OCI-LY3 (cell line): ENCODE results near the gene P3H2.
A peak's percentile ranks its signal among the peaks of the same experiment; 100 is the strongest.

Experiments used
- H2AFZ ChIP-seq: fragments of 200-600, 300-600 bp; shearing (Covaris generic); 2 replicates; pipeline ENCODE4 v1.6.0; 2014; ENCODE audit warnings: antibody characterized with exemption, low read depth, low read length
- H3K27ac ChIP-seq: fragments of 200-600, 300-600 bp; sonication (generic); 2 replicates; pipeline ENCODE4 v1.5.1; 2014; ENCODE audit warnings: mild to moderate bottlenecking, low read length, moderate library complexity, mixed read lengths
- H3K27me3 ChIP-seq: fragments of 200-600, 300-600 bp; sonication (generic); 2 replicates; pipeline ENCODE4 v1.6.1; 2014; ENCODE audit warnings: low read depth, low read length, mixed read lengths
- H3K36me3 ChIP-seq: fragments of 200-600, 300-600 bp; sonication (generic); replicated peaks from 2 replicates; pipeline ENCODE3; 2014; ENCODE audit warnings: low read depth, low read length, mixed read lengths
- H3K4me1 ChIP-seq: fragments of 300-600, 200-600 bp; sonication (generic); 2 replicates; pipeline ENCODE4 v1.6.1; 2014; ENCODE audit warnings: low read length, mixed read lengths
- H3K4me2 ChIP-seq: fragments of 200-600, 300-600 bp; sonication (generic); 2 replicates; pipeline ENCODE4 v1.6.1; 2014; ENCODE audit warnings: low read length, mixed read lengths
- H3K4me3 ChIP-seq: fragments of 300-600, 200-600 bp; sonication (generic); 2 replicates; pipeline ENCODE4 v1.5.1; 2014; ENCODE audit warnings: antibody characterized with exemption, mild to moderate bottlenecking, low read length, moderate library complexity
- H3K79me2 ChIP-seq: fragments of 300-600, 200-600 bp; shearing (Covaris generic); 2 replicates; pipeline ENCODE4 v1.6.1; 2014; ENCODE audit warnings: mild to moderate bottlenecking, low read length, mixed read lengths
- H3K9ac ChIP-seq: fragments of 300-600, 200-600 bp; shearing (Covaris generic); 2 replicates; pipeline ENCODE4 v1.6.0; 2014; ENCODE audit warnings: mild to moderate bottlenecking, low read length, moderate library complexity
- H3K9me3 ChIP-seq: fragments of 200-600, 300-600 bp; shearing (Covaris generic); 2 replicates; pipeline ENCODE4 v1.6.1; 2014; ENCODE audit warnings: low read length, mixed read lengths; ENCODE audit not compliant: insufficient read depth
- H4K20me1 ChIP-seq: fragments of 200-600, 300-600 bp; sonication (generic); 2 replicates; pipeline ENCODE4 v1.6.1; 2016; ENCODE audit warnings: low read length, mixed read lengths; ENCODE audit not compliant: insufficient read depth
- EZH2phosphoT487 ChIP-seq: fragments of 200-600 bp; shearing (Covaris generic); IDR thresholded peaks from 2 replicates; pipeline ENCODE4 v1.6.1; 2018; ENCODE audit warnings: antibody characterized with exemption, mixed run types, low read depth
- TF ChIP-seq, protein P1 (sequence below): fragments of 200-600, 300-600 bp; sonication (generic); IDR thresholded peaks from 2 replicates; pipeline ENCODE4 v1.5.1; 2014; ENCODE audit warnings: antibody characterized with exemption, low read length, low read depth

Gene P3H2

DNA sequence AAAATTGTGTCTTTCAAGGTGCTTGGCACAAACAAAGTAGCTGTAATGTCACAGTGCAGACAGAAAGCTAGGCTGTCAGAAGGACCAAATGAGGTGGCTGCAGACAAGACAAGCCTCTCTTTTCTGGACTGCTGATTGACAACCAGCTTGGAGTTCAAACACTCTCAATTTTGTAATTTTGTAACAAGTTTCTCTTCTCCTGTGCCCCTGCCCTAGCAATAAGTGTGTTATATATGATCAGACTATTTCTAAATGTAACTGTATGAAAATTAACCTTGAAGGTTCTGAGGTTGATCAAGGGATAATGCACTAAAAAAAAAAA lies 172.0 kb downstream of the P3H2 start:
- Histone ChIP-seq H3K4me3 (no peak overlapping the region), H4K20me1 (no peaks in the 10 kb centered on the region), H3K36me3 (no peaks in the 10 kb centered on the region), H3K4me1 (peaks cover 11% of the 10 kb centered on the region), H3K79me2 (no peaks in the 10 kb centered on the region), H3K27me3 (no peaks in the 10 kb centered on the region), H3K4me2 (peak overlapping the region; percentile 24), H3K9me3 (no peaks in the 10 kb centered on the region), H3K27ac (no peak overlapping the region), H2AFZ (no peak overlapping the region), H3K9ac (no peak overlapping the region)
- TF ChIP-seq EZH2phosphoT487 = no peak
- TF ChIP-seq, protein P1, sequence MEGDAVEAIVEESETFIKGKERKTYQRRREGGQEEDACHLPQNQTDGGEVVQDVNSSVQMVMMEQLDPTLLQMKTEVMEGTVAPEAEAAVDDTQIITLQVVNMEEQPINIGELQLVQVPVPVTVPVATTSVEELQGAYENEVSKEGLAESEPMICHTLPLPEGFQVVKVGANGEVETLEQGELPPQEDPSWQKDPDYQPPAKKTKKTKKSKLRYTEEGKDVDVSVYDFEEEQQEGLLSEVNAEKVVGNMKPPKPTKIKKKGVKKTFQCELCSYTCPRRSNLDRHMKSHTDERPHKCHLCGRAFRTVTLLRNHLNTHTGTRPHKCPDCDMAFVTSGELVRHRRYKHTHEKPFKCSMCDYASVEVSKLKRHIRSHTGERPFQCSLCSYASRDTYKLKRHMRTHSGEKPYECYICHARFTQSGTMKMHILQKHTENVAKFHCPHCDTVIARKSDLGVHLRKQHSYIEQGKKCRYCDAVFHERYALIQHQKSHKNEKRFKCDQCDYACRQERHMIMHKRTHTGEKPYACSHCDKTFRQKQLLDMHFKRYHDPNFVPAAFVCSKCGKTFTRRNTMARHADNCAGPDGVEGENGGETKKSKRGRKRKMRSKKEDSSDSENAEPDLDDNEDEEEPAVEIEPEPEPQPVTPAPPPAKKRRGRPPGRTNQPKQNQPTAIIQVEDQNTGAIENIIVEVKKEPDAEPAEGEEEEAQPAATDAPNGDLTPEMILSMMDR = no peak

DNA sequence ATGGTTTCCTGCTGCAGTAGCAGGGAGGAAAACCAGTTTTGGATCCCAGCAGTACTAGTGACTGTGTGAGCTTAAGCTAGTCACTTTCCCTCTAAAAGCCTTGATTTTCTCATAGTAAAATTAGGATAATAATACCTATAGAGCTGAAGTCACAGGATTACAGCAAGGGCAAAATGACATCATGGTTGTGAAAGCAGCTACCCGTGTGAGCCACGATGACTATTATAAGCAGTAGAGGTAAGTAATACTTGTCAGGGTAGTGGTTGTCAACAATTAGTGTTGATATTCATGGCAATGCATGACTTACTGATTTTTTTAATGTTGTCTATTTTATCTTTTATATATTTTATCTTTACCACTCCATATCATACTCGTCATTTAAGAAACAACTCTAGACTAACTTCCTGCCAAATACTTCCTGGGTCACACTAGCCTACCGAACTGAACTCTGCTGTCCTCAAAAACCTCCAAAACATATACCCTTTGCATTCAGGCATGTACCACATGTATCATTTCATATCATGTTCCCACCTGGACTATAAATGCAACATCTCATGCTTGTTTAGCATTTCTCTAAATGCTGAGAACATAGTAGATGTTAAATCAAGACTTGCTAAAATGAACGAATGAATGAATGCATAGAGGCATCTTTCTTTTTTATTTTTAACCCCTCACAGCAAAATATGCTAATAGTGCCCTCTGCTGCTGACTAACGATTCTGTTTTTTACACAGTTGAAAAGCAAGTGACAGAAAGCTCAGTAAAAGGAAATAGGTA lies 172.6 kb downstream of the P3H2 start:
- Histone ChIP-seq H3K9ac (no peak overlapping the region), H2AFZ (0 out of 2 replicates have a peak overlapping the region, but pooled peaks have one; percentile 49), H3K36me3 (no peaks in the 10 kb centered on the region), H3K27ac (no peak overlapping the region), H3K4me2 (peak overlapping the region; percentile 66), H3K4me3 (peak overlapping the region; percentile 48), H3K4me1 (peaks cover 11% of the 10 kb centered on the region), H3K27me3 (no peaks in the 10 kb centered on the region), H3K9me3 (no peaks in the 10 kb centered on the region), H3K79me2 (no peaks in the 10 kb centered on the region), H4K20me1 (no peaks in the 10 kb centered on the region)
- no peak for TF ChIP-seq EZH2phosphoT487
- TF ChIP-seq, protein P1 = peak; percentile 95

DNA sequence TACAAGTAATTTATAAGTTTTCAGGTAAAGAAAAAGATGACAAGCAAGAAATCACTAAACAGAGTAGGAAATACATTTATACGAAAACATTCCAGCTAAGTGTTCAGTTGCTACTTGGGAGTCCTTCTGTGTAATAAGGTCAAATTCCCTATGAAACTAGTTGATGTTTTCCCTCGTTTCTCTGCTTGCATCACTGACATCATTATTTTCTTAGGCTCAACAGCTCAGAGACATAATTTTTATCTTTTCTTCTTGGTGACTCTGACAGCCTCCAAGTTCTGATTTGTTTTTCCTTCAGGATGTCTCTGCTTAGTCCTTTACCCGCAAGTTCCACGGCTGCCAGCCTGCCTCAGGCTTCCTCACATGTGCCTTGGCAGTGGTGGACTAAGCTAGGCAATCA lies 173.6 kb downstream of the P3H2 start:
- Histone ChIP-seq H3K27ac (no peak overlapping the region), H3K4me2 (no peak overlapping the region), H3K9me3 (no peaks in the 10 kb centered on the region), H3K79me2 (no peaks in the 10 kb centered on the region), H3K9ac (no peak overlapping the region), H3K36me3 (no peaks in the 10 kb centered on the region), H4K20me1 (no peaks in the 10 kb centered on the region), H2AFZ (no peak overlapping the region), H3K4me3 (no peak overlapping the region), H3K27me3 (no peaks in the 10 kb centered on the region), H3K4me1 (peaks cover 11% of the 10 kb centered on the region)
- TF ChIP-seq EZH2phosphoT487 = no peak
- TF ChIP-seq, protein P1 = no peak

DNA sequence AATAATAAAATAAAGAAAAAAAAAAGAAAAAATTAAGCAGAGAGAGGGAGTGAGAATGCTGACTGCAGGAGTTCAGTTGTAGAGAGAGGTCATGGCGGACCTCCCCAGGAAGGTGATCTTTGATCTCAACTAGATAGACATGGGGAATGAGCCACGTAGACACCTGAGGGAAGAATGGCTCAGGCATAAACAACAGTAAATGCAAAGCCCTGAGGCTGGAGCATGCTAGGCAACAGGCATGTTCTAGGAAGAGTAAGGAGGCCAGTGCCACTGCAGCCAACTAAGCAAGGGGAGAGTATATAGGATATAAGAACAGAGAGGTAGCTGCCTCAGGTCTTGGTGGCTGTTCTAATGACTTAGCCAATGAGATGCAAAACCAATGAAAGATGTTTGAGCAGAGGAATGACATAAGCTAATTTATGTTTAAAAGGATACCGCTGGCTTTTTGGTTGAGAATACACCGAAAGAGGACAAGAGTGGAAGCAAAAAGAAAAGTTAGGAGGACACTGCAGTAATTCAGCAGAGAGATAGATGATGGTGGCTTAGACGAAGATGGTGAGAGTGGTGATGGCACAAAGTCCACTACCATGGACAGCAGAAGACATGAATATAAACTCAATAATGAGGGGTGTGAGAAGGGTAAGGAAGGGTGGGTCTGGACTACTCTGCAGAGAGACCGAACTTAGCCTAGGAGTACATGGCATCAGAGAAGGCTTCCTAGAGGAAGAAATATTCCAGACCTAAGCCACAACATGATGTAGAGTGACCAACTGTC lies 174.6 kb downstream of the P3H2 start:
- Histone ChIP-seq H3K4me2 (no peak overlapping the region), H3K27me3 (no peaks in the 10 kb centered on the region), H3K9me3 (no peaks in the 10 kb centered on the region), H3K4me1 (peaks cover 11% of the 10 kb centered on the region), H4K20me1 (no peaks in the 10 kb centered on the region), H3K79me2 (no peaks in the 10 kb centered on the region), H3K9ac (no peak overlapping the region), H3K4me3 (no peak overlapping the region), H3K27ac (no peak overlapping the region), H2AFZ (no peak overlapping the region), H3K36me3 (no peaks in the 10 kb centered on the region)
- TF ChIP-seq, protein P1 = no peak
- TF ChIP-seq EZH2phosphoT487 = no peak
